Spleen (tissue), 11 donors: ENCODE data around the gene LCT. TPM values are rescaled to one million over a fixed set of nuclear protein-coding genes. Genes with fewer than 3 reads are reported as not detected.

Experiments used
- DNase-seq: peaks from one replicate; pipeline ENCODE4 v3.0.0-alpha.2; 2020
- H3K27ac ChIP-seq, 8 donors: fragments of 200-600 bp; sonication (generic) in 7 of 8; 1 replicate in 4 of 8; 2 replicates in 4 of 8; pipeline versions ENCODE4 v1.5.0 to v1.8.0; 2016 to 2021; ENCODE audit warnings: inconsistent platforms in 4 of 8, mild to moderate bottlenecking in 4 of 8, moderate library complexity in 1 of 8
- H3K27me3 ChIP-seq, 7 donors: fragments of 200-600 bp; sonication (generic) in 6 of 7; replicated peaks in 1 of 7; 1 replicate in 4 of 7; 2 replicates in 3 of 7; pipeline versions ENCODE4 v1.5.0 to v1.8.0; 2016 to 2021; ENCODE audit warnings: inconsistent platforms in 3 of 7, mild to moderate bottlenecking in 1 of 7
- H3K36me3 ChIP-seq, 6 donors: fragments of 200-600 bp; sonication (generic) in 5 of 6; 1 replicate in 4 of 6; 2 replicates in 2 of 6; pipeline versions ENCODE4 v1.5.0 to v1.8.0; 2016 to 2021; ENCODE audit warnings: inconsistent platforms in 2 of 6
- H3K4me1 ChIP-seq, 6 donors: fragments of 200-600 bp; sonication (generic) in 5 of 6; 1 replicate in 3 of 6; 2 replicates in 3 of 6; pipeline versions ENCODE4 v1.5.0 to v1.8.0; 2016 to 2021; ENCODE audit warnings: inconsistent platforms in 3 of 6
- H3K4me3 ChIP-seq, 8 donors: fragments of 200-600 bp; sonication (generic) in 7 of 8; 1 replicate in 4 of 8; 2 replicates in 4 of 8; pipeline versions ENCODE4 v1.5.0 to v1.8.0; 2016 to 2021; ENCODE audit warnings: inconsistent platforms in 4 of 8, mild to moderate bottlenecking in 4 of 8, moderate library complexity in 2 of 8
- H3K9me3 ChIP-seq, 8 donors: fragments of 200-600 bp; sonication (generic) in 7 of 8; 1 replicate in 4 of 8; 2 replicates in 4 of 8; pipeline versions ENCODE4 v1.5.0 to v1.8.0; 2016 to 2021; ENCODE audit warnings: inconsistent platforms in 4 of 8
- POLR2A ChIP-seq, 3 donors: fragments of 450-650 bp; IDR thresholded peaks; one replicate each; pipeline ENCODE4 v1.5.1; 2017; ENCODE audit warnings: antibody characterized with exemption in 3 of 3, mild to moderate bottlenecking in 1 of 3
- POLR2AphosphoS5 ChIP-seq, 3 donors: sonication (generic); formaldehyde crosslinking; IDR thresholded peaks; one replicate each; pipeline ENCODE4 v1.5.1; 2017; ENCODE audit warnings: antibody characterized with exemption in 3 of 3
- WGBS, 5 donors: extraction: QIAGEN DNeasy Blood & Tissue Kit in 3 of 5; methylation state at CpG; one replicate each; pipeline versions ENCODE4 v1.1.5 to v1.1.7; 2013 to 2018; 5-methylcytosine and 5-hydroxymethylcytosine counted together
- intact Hi-C: fragments of 100-400 bp; cut with DNase I; formaldehyde crosslinking; loops from one replicate; pipeline ENCODE4 v1.15.0; 2023; ENCODE audit warnings: low total_unique reads
- polyA plus RNA-seq, 3 donors: library from polyadenylated mRNA; stranded (reverse); fragments of 200-250 nt; gene quantifications; one replicate each; pipeline ENCODE4 v1.2.1, GENCODE V29; 2013
- total RNA-seq, 7 donors: library from RNA; depleted of rRNA in 3 of 7; stranded (reverse); fragments of >200 nt in 3 of 7; fragmentation: NEBNext Ultra II Directional in 4 of 7; extraction: Animal tissue kit (Norgen Biotek cat#: 25700) in 4 of 7; gene quantifications; one replicate each; pipeline versions ENCODE4 v1.1.0 to v1.2.1, GENCODE V29; 2016 to 2021
- TF ChIP-seq, protein P1 (sequence below), 11 experiments: fragments of 200-600 bp in 7 of 11; fragments of 450-650 bp in 4 of 11; sonication (generic) in 4 of 11; IDR thresholded peaks in 8 of 11; conservative IDR thresholded peaks in 3 of 11; 1 replicate in 7 of 11; 2 replicates in 4 of 11; pipeline versions ENCODE4 v1.4.0 to v1.8.0; 2016 to 2021; ENCODE audit warnings: antibody characterized with exemption in 11 of 11, inconsistent platforms in 4 of 11, mild to moderate bottlenecking in 1 of 11
- donor health status: healthy with polysubstance abuse.
- donor health status: DM: no; HTN: no; CAD: no; lungs with moderate emphysema.
- donor health status: DM: no; HTN: no; CAD: no.
- donor health status: Bipolar disorder and iron deficiency.
- donor health status: healthy.
- donor health status: DM: no; HTN: no; CAD: no.
- donor health status: DM: yes; HTN: yes; CAD: no.

LCT gene
- total and polyA plus RNA-seq, 10 donors, result 0.02 to 0.19 (median 0.06) TPM; not detected in 3

DNA sequence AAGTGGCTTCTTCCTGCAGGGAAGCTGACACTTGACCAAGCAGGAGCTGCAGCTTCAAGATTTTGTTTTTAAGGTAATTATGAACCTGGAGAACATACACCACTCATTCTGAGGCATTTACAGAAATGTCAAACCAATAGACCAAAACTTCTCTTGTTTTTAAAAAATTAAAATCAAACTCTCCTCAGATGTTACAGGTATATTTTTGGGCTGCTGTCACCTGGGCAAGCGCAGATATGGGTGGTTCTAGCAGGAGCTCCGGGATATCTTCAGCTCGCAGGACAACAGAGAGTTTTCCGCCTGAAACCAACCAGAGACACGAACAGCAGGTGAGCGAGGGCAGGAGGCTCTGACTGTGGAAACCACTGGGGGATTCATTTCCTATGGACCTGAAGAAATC, 4.1 kb downstream of the LCT start:
- DNase-seq, result no peak
- H3K4me3 ChIP-seq, result no peak overlapping the region
- intact Hi-C loops, result no loop called here
- H3K4me1 ChIP-seq, result peaks cover 0 to 7% (median 0%) of the 10 kb centered on the region in 6 donors
- TF ChIP-seq, protein P1, sequence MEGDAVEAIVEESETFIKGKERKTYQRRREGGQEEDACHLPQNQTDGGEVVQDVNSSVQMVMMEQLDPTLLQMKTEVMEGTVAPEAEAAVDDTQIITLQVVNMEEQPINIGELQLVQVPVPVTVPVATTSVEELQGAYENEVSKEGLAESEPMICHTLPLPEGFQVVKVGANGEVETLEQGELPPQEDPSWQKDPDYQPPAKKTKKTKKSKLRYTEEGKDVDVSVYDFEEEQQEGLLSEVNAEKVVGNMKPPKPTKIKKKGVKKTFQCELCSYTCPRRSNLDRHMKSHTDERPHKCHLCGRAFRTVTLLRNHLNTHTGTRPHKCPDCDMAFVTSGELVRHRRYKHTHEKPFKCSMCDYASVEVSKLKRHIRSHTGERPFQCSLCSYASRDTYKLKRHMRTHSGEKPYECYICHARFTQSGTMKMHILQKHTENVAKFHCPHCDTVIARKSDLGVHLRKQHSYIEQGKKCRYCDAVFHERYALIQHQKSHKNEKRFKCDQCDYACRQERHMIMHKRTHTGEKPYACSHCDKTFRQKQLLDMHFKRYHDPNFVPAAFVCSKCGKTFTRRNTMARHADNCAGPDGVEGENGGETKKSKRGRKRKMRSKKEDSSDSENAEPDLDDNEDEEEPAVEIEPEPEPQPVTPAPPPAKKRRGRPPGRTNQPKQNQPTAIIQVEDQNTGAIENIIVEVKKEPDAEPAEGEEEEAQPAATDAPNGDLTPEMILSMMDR (IDR thresholded peaks at IDR 0.05 in 8 of 11, conservative IDR thresholded peaks at IDR 0.05 in 3 of 11), result no peak
- peaks cover 0 to 12% (median 0%) of the 10 kb centered on the region in 7 donors for H3K27me3 ChIP-seq
- H3K27ac ChIP-seq, result no peak overlapping the region
- H3K36me3 ChIP-seq, result no peaks in the 10 kb centered on the region
- no peaks in the 10 kb centered on the region for H3K9me3 ChIP-seq
- 72 to 87% (median 78%) methylated on average over 6 of the region's 6 CpGs for WGBS, 5 donors

DNA sequence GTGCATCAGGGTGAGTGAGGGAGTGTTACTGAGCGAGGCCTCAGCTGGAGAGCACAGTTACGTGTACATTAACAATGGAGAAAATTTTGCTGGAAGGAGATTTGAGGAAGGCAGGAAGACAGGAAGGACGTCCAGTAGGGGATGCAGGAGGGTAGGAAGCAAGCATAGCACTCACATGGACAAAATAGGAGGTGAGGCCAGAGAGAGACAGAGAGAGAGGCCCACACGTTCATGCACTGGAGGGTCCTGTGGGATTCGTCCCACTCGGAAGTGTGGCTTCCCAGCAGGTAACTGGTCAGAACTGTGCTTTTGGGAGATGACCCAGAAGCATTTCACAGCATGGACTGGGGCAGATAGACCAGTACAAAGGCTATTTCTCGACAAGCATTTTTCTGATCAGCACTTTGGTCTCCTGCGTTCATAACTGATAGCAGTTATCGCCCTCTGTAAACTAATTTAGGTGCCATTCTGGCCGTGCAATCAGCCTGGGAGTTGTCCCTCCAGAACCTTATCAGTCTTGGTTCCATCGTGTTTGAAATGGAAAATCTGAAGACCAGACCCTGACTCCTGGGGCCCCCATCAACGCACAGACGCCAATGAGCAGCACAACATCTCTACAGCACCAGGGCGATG, 5.7 kb downstream of the LCT start:
- H3K9me3 ChIP-seq, result no peaks in the 10 kb centered on the region
- no peak overlapping the region for H3K27ac ChIP-seq
- WGBS, 5 donors, result 79 to 85% (median 84%) methylated on average over 14 of the region's 14 CpGs
- no peaks in the 10 kb centered on the region for H3K36me3 ChIP-seq
- intact Hi-C loops, result no loop called here
- DNase-seq, result no peak
- TF ChIP-seq POLR2AphosphoS5 (IDR thresholded peaks at IDR 0.05) (no peak), POLR2A (IDR thresholded peaks at IDR 0.05) (no peak)
- TF ChIP-seq, protein P1 (IDR thresholded peaks at IDR 0.05 in 8 of 11, conservative IDR thresholded peaks at IDR 0.05 in 3 of 11), result no peak
- no peak overlapping the region for H3K4me3 ChIP-seq
- H3K27me3 ChIP-seq, result peaks cover 0 to 12% (median 0%) of the 10 kb centered on the region in 7 donors
- peaks cover 0 to 7% (median 0%) of the 10 kb centered on the region in 6 donors for H3K4me1 ChIP-seq

DNA sequence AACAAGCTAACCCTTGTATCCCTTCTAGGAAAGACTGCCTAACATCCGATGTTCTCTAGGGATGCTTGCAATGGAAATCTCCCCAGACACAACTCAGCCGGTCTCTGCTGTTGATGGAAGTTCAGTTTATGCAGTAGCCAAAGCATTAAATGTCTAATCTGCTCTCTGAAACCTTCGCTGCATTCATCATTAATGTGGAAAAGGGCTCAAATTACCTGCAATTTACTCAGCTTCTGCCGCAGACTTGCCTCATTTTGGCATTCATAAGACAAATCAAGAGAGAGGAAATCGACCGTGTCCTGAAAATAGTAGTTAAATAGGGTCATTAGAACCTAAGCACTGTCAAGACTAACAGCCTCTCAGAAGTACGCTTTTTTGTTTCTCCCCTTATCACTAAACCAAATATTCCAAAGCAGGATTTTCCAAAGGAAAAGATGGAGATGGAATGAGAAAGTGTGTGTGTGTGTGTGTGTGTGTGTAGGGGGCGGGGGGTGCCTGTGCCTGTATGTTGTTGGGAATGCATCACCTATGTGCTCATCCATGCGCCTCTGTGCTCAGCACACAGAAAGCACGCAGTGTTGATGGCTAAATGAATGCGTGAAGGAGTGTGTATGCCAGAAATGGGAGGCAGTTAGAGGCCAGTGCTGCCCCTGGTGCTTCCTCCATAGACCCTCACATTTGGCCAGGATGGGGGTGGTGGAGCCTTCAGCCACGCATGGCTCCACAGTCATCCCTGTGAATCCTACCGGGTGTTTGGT, 7.4 kb downstream of the LCT start:
- H3K27me3 ChIP-seq, result peaks cover 0 to 17% (median 0%) of the 10 kb centered on the region in 7 donors
- no peaks in the 10 kb centered on the region for H3K9me3 ChIP-seq
- intact Hi-C loops, result no loop called here
- H3K27ac ChIP-seq, result no peak overlapping the region
- no peak overlapping the region for H3K4me3 ChIP-seq
- TF ChIP-seq, protein P1 (IDR thresholded peaks at IDR 0.05 in 8 of 11, conservative IDR thresholded peaks at IDR 0.05 in 3 of 11), result no peak
- TF ChIP-seq POLR2AphosphoS5 (IDR thresholded peaks at IDR 0.05) (no peak), POLR2A (IDR thresholded peaks at IDR 0.05) (no peak)
- DNase-seq, result no peak
- 88 to 94% (median 93%) methylated on average over 13 of the region's 13 CpGs for WGBS, 5 donors
- H3K36me3 ChIP-seq, result no peaks in the 10 kb centered on the region
- H3K4me1 ChIP-seq, result peaks cover 0 to 7% (median 0%) of the 10 kb centered on the region in 6 donors

DNA sequence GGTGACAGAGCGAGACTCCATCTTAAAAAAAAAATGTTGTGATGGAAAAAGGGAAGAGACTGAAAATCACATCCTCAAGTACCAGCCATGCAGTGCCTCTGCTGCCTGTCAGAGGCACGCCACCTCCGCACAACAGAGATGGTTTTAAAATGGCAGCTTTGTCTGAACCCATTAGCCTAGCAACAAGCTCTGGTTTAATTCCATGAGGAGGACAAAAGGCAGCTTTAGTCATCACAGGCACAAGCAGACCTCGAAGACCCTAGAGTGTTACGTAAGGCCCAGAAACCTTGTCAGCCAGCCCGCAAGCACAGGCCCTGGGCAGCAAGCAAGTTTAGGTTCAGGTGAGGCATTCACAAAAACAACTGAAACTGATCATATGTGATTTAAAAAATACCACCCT, 10.4 kb downstream of the LCT start:
- Histone ChIP-seq H3K36me3 (no peaks in the 10 kb centered on the region), H3K9me3 (peaks cover 3 to 16% (median 13%) of the 10 kb centered on the region in 8 donors), H3K27me3 (peaks cover 0 to 17% (median 0%) of the 10 kb centered on the region in 7 donors), H3K4me1 (no peaks in the 10 kb centered on the region), H3K27ac (no peak overlapping the region), H3K4me3 (no peak overlapping the region)
- WGBS, 5 donors, result 83 to 99% (median 96%) methylated on average over 6 of the region's 6 CpGs
- TF ChIP-seq, protein P1 (IDR thresholded peaks at IDR 0.05 in 8 of 11, conservative IDR thresholded peaks at IDR 0.05 in 3 of 11), result no peak
- no peak for TF ChIP-seq POLR2A (IDR thresholded peaks at IDR 0.05)
- TF ChIP-seq POLR2AphosphoS5 (IDR thresholded peaks at IDR 0.05), result no peak
- no peak for DNase-seq
- intact Hi-C loops, result no loop called here
